ENCODE results near the gene AAK1.

The AAK1 gene

DNA sequence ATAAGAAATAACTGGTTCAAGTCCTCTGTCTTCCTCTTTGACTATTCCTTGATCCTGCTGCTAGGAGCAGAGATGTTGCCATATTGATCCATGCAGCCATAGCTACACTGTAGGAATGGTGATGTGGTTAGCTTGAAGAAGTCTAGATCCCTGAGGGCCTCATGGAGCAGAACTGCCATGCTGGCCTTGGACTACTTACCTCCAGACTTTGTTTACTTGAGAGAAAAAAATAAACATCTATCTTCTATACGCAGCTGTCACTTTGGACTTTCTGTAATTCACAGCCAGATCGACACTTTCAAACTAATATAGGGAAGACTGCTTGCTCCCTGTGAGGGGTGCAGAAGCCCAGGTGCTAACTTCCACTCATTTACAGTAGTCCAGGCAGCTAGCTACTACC, 121.8 kb downstream of the AAK1 start:
- TF ChIP-seq, protein P1, sequence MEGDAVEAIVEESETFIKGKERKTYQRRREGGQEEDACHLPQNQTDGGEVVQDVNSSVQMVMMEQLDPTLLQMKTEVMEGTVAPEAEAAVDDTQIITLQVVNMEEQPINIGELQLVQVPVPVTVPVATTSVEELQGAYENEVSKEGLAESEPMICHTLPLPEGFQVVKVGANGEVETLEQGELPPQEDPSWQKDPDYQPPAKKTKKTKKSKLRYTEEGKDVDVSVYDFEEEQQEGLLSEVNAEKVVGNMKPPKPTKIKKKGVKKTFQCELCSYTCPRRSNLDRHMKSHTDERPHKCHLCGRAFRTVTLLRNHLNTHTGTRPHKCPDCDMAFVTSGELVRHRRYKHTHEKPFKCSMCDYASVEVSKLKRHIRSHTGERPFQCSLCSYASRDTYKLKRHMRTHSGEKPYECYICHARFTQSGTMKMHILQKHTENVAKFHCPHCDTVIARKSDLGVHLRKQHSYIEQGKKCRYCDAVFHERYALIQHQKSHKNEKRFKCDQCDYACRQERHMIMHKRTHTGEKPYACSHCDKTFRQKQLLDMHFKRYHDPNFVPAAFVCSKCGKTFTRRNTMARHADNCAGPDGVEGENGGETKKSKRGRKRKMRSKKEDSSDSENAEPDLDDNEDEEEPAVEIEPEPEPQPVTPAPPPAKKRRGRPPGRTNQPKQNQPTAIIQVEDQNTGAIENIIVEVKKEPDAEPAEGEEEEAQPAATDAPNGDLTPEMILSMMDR (IDR thresholded peaks at IDR 0.05; ENCODE audit: control insufficient read depth, extremely low read depth, insufficient read depth), result no peak
- no peak overlapping the region for H3K4me3 ChIP-seq (ENCODE audit: low read depth, low read length)
- no peak for DNase-seq (ENCODE audit: low read depth)

DNA sequence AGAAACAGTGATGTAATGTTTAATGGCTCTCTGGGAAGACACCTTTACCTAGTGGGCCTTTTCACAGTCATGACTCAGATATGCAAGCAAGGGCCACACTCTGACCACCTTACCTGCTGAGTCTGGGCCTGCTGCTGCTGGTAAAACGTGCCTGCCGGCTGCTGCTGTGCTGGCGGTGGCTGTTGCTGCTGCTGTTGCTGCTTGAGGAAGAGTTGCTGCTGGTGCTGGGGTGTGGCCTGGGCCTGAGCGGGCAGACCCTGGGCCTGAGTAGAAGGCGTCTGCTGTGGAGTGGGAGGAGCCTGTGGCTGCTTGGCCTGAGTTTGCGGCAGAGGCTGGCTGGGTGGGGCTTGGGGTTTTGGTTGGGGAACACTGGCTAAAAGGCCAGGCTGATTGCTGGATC, 124.7 kb downstream of the AAK1 start:
- TF ChIP-seq, protein P1 (IDR thresholded peaks at IDR 0.05; ENCODE audit: control insufficient read depth, extremely low read depth, insufficient read depth), result no peak
- no peak overlapping the region for H3K4me3 ChIP-seq (ENCODE audit: low read depth, low read length)
- no peak for DNase-seq (ENCODE audit: low read depth)

DNA sequence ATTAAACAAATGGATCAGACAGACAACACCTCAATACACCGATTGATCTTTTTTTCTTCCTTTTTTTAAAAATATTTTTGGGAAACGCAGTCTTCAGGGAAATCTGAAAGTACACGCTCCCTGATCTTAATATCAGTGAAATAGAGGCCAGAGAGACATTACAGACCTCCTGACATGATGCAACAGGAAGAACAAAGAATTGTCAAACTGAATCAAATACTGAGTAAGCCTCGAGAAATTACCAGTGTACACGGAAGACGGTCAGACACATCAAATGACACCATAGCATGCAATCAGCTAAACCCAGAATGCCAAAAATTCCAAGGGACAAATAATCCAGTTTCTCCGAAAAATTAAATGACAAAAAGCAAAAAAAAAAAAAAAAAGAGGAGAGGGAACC, 126.1 kb downstream of the AAK1 start:
- DNase-seq (ENCODE audit: low read depth), result no peak
- TF ChIP-seq, protein P1 (IDR thresholded peaks at IDR 0.05; ENCODE audit: control insufficient read depth, extremely low read depth, insufficient read depth), result no peak
- no peak overlapping the region for H3K4me3 ChIP-seq (ENCODE audit: low read depth, low read length)

DNA sequence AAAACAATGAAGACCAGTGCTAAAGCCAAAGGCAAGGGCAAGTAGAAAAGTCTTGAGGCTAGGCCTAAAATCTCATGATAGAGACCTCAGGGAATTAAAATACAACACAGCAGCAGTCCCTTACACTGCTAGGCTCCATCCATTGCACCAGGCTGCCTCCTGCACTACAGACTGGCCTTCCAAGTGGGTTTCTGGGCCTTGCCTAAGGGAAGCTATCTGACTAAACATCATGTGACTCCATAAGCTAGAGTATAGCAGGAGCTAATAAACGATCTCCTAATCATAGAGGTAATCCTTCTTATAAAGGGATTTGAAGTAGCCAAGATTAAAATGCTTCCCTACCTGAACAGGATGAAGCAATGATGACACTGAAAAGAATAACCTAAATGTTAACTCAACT, 128.7 kb downstream of the AAK1 start:
- TF ChIP-seq, protein P1 (IDR thresholded peaks at IDR 0.05; ENCODE audit: control insufficient read depth, extremely low read depth, insufficient read depth), result no peak
- DNase-seq (ENCODE audit: low read depth), result no peak
- no peak overlapping the region for H3K4me3 ChIP-seq (ENCODE audit: low read depth, low read length)

DNA sequence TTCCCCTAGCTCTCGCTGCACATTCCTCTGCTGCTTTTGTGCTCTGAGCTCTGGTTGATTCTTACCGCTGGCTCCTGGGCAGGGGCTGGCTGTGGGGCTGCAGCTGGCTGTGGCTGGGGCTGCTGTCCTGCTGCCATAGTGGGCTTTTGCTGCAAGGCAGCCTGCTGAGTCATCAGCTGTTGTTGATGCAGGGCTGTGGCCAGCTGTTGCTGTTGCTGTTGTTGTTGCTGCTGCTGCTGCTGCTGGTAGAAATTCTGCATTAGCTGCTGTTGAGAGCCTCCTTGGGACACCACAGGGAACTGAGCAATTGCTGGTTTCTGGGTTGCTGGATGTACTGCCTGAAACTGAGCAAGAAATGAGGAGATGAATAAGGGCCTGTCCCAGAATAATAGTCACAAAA, 129.1 kb downstream of the AAK1 start:
- TF ChIP-seq, protein P1 (IDR thresholded peaks at IDR 0.05; ENCODE audit: control insufficient read depth, extremely low read depth, insufficient read depth), result no peak
- DNase-seq (ENCODE audit: low read depth), result no peak
- no peak overlapping the region for H3K4me3 ChIP-seq (ENCODE audit: low read depth, low read length)

DNA sequence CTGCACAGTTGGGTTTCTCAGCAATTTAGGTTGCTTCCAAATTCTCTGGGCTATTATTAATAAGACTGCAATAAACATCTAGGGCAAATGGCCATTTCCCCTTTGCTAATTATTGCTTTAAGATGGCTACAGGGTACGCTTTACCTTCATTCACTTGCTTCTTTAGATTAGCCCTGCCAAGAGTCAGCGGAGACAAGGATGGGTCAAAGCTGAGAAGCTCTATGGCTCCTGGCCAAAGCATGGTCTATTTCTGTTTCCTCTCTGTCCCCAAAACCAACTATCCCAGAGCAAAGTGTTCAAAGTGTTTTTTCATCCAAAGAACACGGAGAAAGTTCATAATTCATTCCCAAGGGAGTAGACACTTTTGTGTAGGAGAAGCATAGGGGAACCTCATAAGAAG, 131.1 kb downstream of the AAK1 start:
- no peak for DNase-seq (ENCODE audit: low read depth)
- no peak overlapping the region for H3K4me3 ChIP-seq (ENCODE audit: low read depth, low read length)
- TF ChIP-seq, protein P1 (IDR thresholded peaks at IDR 0.05; ENCODE audit: control insufficient read depth, extremely low read depth, insufficient read depth), result no peak

DNA sequence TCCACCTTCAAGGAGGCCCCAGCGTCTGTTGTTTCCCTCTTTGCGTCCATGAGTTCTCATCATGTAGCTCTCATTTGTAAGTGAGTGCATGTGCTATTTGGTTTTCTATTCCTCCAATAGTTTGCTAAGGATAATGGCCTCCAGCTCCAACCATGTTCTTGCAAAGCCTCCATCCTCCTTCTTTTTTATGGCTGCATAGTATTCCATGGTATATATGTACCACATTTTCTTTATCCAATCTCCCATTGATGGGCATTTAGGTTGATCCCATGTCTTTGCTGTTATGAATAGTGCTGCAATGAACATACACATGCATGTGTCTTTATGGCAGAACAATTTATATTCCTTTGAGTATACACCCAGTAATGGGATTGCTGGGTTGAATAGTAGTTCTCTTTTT, 133.3 kb downstream of the AAK1 start:
- no peak for DNase-seq (ENCODE audit: low read depth)
- TF ChIP-seq, protein P1 (IDR thresholded peaks at IDR 0.05; ENCODE audit: control insufficient read depth, extremely low read depth, insufficient read depth), result no peak
- H3K4me3 ChIP-seq (ENCODE audit: low read depth, low read length), result no peak overlapping the region
